ENCODE data around the gene CEMIP2. TPM values are rescaled to one million over a fixed set of nuclear protein-coding genes. Genes with fewer than 3 reads are reported as not detected.

Gene CEMIP2
- total RNA-seq, 1 experiment from 2014 or later: 28.4 TPM

DNA sequence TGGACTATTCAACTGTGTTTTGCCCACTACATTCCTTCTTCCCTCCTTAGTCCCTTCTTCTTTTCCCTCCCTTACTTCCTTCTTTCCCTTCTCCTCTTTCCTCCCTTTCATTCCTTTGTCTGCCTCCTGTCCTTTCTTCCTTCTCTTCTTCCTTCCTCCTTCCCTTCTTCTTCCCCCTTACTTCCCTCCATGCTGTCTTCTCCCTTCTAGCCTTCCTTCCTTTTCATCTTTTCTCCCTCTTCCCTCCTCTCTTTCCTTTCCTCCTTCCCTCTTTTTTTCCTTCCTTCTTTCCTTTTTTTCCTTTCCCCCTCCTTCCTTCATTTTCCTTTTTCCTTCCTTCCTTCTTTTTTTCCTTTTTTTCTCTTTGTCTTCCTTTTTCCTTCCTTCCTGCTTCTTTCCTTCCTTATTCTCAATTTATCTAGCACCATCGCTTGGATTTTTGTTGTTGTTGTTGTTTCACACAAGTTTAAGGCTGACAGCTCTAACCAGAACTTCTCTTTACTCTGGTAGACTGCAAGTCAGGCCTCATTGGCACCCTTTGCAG is 123.4 kb downstream of the CEMIP2 start:
- ChIA-PET POLR2A (no interaction called here), CTCF (no interaction called here)
- no peaks in the 10 kb centered on the region for H3K27me3 ChIP-seq (replicated peaks; ENCODE audit: control insufficient read depth, insufficient read depth, low read length)
- no peaks in the 10 kb centered on the region for H3K4me1 Mint-ChIP-seq (ENCODE audit: low read depth, unreplicated experiment)
- TF ChIP-seq, protein P1, sequence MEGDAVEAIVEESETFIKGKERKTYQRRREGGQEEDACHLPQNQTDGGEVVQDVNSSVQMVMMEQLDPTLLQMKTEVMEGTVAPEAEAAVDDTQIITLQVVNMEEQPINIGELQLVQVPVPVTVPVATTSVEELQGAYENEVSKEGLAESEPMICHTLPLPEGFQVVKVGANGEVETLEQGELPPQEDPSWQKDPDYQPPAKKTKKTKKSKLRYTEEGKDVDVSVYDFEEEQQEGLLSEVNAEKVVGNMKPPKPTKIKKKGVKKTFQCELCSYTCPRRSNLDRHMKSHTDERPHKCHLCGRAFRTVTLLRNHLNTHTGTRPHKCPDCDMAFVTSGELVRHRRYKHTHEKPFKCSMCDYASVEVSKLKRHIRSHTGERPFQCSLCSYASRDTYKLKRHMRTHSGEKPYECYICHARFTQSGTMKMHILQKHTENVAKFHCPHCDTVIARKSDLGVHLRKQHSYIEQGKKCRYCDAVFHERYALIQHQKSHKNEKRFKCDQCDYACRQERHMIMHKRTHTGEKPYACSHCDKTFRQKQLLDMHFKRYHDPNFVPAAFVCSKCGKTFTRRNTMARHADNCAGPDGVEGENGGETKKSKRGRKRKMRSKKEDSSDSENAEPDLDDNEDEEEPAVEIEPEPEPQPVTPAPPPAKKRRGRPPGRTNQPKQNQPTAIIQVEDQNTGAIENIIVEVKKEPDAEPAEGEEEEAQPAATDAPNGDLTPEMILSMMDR (IDR thresholded peaks at IDR 0.05; ENCODE audit: insufficient read depth in 1 of 2, low read depth in 1 of 2, low read length in 1 of 2, severe bottlenecking in 1 of 2, unreplicated experiment in 1 of 2): no peak
- H3K27ac Mint-ChIP-seq (ENCODE audit: unreplicated experiment): no peak overlapping the region
- intact Hi-C loops (cut with micrococcal nuclease; ENCODE audit: unreplicated experiment): no loop called here
- H3K36me3 ChIP-seq (ENCODE audit: control insufficient read depth, insufficient read depth, low read length): no peaks in the 10 kb centered on the region
- no peak for DNase-seq
- H3K4me1 ChIP-seq: no peaks in the 10 kb centered on the region
- H3K9me3 ChIP-seq: no peaks in the 10 kb centered on the region
- H3K4me3 Mint-ChIP-seq (ENCODE audit: unreplicated experiment): no peak overlapping the region
- BruUV-seq (replicated peaks): no TSS peak
- H3K36me3 Mint-ChIP-seq (ENCODE audit: insufficient read depth, unreplicated experiment): no peaks in the 10 kb centered on the region
- H3K9me3 Mint-ChIP-seq (ENCODE audit: unreplicated experiment): no peaks in the 10 kb centered on the region
- H3K27me3 Mint-ChIP-seq (ENCODE audit: insufficient read depth, unreplicated experiment): no peaks in the 10 kb centered on the region
- H3K4me3 ChIP-seq (ENCODE audit: low read depth, low read length): no peak overlapping the region

DNA sequence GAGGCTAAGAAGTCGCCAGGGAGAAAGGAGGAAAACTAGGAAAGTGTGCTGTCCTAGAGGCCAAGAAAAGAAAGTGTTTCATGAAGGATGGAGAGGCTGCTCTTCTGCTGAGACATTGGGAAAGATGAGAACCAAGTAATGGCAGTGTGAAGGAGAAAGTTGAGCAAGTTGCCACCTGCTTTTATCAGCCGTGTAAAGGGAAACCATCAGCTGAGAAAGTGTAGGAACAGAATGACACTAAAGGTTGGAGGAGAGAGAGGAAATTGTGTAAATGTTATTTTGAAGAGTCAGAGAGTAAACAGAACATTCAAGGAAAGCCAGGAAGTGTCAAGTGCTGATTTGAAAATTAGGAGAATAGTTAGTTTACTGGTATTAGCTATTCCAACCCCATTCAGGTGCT is 125.0 kb downstream of the CEMIP2 start:
- intact Hi-C loops (cut with micrococcal nuclease; ENCODE audit: unreplicated experiment): no loop called here
- TF ChIP-seq, protein P1 (IDR thresholded peaks at IDR 0.05; ENCODE audit: insufficient read depth in 1 of 2, low read depth in 1 of 2, low read length in 1 of 2, severe bottlenecking in 1 of 2, unreplicated experiment in 1 of 2): no peak
- H3K36me3 Mint-ChIP-seq (ENCODE audit: insufficient read depth, unreplicated experiment): no peaks in the 10 kb centered on the region
- H3K9me3 Mint-ChIP-seq (ENCODE audit: unreplicated experiment): no peaks in the 10 kb centered on the region
- H3K27ac Mint-ChIP-seq (ENCODE audit: unreplicated experiment): no peak overlapping the region
- no peaks in the 10 kb centered on the region for H3K27me3 Mint-ChIP-seq (ENCODE audit: insufficient read depth, unreplicated experiment)
- no peak for DNase-seq
- no peaks in the 10 kb centered on the region for H3K36me3 ChIP-seq (ENCODE audit: control insufficient read depth, insufficient read depth, low read length)
- BruUV-seq (replicated peaks): no TSS peak
- no peaks in the 10 kb centered on the region for H3K9me3 ChIP-seq
- H3K27me3 ChIP-seq (replicated peaks; ENCODE audit: control insufficient read depth, insufficient read depth, low read length): no peaks in the 10 kb centered on the region
- ChIA-PET CTCF (no interaction called here), POLR2A (no interaction called here)
- H3K4me3 ChIP-seq (ENCODE audit: low read depth, low read length): no peak overlapping the region
- no peak overlapping the region for H3K4me3 Mint-ChIP-seq (ENCODE audit: unreplicated experiment)
- no peaks in the 10 kb centered on the region for H3K4me1 ChIP-seq
- H3K4me1 Mint-ChIP-seq (ENCODE audit: low read depth, unreplicated experiment): no peaks in the 10 kb centered on the region

DNA sequence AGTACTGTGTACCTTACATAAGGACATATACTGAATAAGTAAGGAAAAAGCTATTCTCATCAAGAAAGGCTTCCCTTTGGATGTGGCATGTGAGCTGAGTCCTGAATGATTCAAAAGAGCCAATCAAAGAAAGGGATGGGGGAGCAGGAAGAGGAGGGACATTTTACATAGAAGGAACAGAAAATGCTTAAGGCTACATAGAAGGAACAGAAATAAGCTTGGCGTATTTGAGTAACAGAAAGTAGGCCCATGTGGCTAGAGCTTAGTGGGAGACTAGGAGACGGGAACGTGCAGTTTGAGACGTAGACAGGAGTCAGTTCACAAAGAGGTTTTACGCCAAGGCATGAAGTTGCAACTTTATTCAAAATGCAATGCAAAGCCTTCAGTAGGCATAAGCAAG is 126.3 kb downstream of the CEMIP2 start:
- BruUV-seq (replicated peaks): no TSS peak
- Mint-ChIP-seq H3K9me3 (ENCODE audit: unreplicated experiment) (no peaks in the 10 kb centered on the region), H3K4me1 (ENCODE audit: low read depth, unreplicated experiment) (no peaks in the 10 kb centered on the region), H3K4me3 (ENCODE audit: unreplicated experiment) (no peak overlapping the region), H3K27ac (ENCODE audit: unreplicated experiment) (no peak overlapping the region), H3K36me3 (ENCODE audit: insufficient read depth, unreplicated experiment) (no peaks in the 10 kb centered on the region), H3K27me3 (ENCODE audit: insufficient read depth, unreplicated experiment) (no peaks in the 10 kb centered on the region)
- ChIA-PET POLR2A (no interaction called here), CTCF (no interaction called here)
- Histone ChIP-seq H3K9me3 (no peaks in the 10 kb centered on the region), H3K4me1 (no peaks in the 10 kb centered on the region), H3K27me3 (replicated peaks; ENCODE audit: control insufficient read depth, insufficient read depth, low read length) (no peaks in the 10 kb centered on the region), H3K36me3 (ENCODE audit: control insufficient read depth, insufficient read depth, low read length) (no peaks in the 10 kb centered on the region), H3K4me3 (ENCODE audit: low read depth, low read length) (no peak overlapping the region)
- DNase-seq: no peak
- TF ChIP-seq, protein P1 (IDR thresholded peaks at IDR 0.05; ENCODE audit: insufficient read depth in 1 of 2, low read depth in 1 of 2, low read length in 1 of 2, severe bottlenecking in 1 of 2, unreplicated experiment in 1 of 2): no peak
- intact Hi-C loops (cut with micrococcal nuclease; ENCODE audit: unreplicated experiment): no loop called here

All from Caco-2 (cell line).